NOMO-1 (cell line): ENCODE results near the gene CACNG1.

Experiments used
- DNase-seq, 2 experiments: peaks; one replicate each; lab custom pipeline; 2025; ENCODE audit not compliant: unreplicated experiment in 2 of 2; lab: John Stamatoyannopoulos, UW

Gene CACNG1

DNA sequence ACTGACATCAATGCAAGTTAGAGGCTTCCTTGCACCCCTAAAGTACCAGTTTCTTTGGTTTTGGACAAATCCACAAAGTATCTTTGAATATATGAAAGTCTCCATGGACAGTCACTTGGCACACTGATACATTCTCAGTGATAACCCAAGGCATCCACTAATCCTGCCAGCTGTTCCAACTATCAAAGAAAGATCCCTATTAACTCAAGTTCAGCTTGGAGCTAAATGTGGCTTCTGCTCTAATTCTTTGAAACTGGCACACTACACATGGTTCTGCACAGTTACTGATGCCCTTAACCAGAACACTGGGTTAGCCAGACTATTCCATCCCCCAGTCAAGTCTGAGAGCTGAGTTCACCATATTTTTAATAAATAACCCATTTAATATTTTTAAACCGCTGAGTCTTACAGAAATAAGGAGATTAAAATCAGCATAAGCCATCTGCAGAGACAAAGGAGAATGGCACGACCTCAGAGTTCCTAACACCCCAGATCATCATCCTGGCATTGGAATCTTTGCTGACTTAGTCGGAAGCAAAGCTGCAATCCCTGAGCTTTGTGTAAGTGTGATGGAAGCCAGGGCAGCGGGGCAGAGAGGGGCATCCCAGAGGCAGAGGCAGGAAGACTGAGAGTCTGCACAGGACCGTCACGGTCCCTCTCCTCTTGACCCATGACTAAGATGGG is 6.3 kb downstream of the CACNG1 start:
- DNase-seq: no peak

DNA sequence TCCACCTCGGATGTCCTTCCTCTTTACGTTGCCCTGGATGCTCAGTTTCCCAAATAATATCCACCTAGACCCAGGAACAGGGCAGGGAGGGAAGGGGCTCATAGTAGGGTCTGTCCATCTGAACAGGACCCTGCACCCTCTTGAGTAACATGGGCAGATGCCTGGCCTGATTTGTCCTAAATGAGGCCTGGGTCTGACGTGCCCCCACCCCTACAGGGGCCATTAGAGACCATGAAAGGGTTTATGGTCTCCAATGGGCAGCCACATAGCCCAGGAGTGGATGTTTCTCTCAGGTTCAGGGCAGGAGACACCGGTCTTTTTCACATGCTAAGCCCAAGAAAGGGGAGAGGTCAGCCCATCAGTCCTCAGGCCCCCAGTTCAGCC is 6.8 kb downstream of the CACNG1 start:
- DNase-seq: no peak

DNA sequence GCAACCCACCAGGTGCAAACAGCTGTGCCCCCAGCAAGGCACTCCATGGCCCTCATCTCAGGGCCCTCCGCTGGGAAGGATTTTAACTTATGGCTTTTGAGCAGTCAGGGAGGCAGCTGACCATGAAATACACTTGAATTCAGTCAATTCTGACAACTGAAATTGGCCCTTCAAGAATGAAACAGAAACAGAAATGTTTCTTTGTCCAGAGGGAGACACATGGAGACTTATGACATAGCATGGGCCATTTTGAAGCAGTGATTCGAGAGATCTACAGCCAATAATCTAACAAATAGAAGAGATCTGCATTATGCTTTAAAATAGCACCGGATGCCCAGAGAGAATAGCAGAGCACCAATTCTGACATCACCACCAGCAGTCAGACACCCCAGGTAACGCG is 7.5 kb downstream of the CACNG1 start:
- no peak for DNase-seq

DNA sequence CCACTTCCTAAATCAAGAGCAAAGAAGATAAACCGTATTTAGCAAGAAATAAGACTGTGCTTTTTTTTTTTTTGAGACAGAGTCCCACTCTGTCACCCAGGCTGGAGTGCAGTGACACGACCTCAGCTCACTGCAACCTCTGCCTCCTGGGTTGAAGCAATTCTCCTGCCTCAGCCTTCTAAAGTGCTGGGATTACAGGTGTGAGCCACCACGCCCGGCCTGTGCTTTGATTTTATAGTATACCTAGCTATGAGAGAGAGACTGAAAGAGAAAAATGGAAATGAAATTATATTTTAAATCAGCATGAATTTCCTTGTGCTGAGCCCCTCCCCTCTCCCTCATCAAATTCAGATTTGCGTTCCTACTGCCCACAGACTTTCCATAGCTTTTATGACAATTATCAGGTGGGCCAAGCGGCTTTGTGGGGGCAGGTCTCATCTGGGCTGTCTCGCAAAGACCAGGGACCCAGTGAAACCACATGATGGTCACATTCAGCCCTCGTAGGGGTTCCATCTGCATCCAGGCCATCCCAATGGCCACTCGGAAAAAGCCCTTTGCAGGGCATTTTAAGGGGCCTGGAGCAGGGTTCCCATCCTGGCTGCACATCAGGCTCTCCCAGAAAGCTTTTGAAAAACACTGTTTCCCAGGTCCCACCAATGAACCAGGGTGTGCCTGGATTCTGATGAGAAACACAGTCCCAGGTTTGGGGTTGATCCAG is 8.5 kb downstream of the CACNG1 start:
- no peak for DNase-seq

DNA sequence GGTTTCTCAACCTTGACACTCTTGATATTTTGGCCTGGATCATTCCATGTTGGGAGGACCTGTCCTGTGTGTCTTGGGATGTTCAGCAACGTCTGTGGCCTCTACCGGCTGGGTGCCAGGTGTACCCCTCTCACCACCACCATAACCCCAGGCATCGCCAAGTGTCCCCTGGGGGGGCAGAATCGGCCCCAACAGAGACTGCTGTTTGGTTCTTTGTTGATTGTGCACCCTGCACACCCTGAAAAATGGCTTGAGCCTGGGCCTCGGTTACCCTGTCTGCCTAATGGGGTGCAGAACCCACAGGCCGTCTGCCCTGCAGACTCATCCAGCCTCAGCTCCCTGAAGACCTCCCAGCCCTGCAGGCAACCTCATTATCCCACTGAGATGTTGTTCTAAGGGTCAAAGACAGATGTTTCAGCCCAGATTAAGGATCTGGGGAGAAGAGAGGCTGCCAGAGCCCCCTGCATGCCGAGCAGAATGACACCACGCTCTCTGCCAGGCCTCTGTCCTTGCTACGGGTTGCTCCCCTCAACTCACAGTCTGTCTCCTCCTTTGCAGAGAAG is 9.2 kb downstream of the CACNG1 start:
- DNase-seq: no peak

DNA sequence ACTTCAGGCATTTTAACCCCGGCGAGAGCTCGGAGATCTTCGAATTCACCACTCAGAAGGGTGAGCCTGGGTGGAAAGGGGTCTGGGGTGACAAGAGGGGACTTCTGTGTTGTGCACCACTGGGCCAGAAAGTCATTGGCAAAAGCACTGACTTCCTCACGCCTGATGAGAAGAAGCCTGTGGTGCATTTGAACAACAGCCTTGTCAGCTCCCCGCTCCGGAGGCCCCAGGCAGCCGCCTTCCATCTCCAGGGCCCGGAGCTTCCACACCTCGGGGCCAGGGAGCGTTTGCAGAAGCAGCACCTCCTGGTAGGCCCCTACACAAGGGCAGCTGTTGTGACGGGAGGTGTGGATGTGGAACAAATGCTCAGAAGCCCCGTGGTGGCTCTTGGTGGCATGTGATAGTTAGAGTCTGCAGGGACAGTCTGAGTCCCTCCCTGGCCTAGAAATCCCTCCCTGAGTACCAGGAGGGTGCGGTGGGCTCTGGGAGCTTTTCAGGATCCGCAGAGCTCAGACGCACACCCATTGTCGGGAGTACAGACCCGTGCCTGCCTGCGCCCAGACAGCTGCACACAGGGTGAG is 9.7 kb downstream of the CACNG1 start:
- DNase-seq: no peak

DNA sequence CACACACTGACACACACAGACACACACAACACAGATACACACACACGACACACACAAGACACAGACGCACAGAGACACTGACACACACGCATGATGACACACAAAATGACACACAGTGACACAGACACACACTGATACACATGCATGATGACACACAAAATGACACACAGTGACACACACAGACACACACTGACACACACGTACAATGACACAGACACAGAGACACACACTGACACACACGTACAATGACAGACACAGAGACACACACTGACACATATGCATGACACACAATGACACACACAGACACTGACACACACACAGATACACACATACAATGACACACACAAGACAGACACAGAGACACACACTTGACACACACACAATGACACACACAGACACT is 10.3 kb downstream of the CACNG1 start:
- no peak for DNase-seq

DNA sequence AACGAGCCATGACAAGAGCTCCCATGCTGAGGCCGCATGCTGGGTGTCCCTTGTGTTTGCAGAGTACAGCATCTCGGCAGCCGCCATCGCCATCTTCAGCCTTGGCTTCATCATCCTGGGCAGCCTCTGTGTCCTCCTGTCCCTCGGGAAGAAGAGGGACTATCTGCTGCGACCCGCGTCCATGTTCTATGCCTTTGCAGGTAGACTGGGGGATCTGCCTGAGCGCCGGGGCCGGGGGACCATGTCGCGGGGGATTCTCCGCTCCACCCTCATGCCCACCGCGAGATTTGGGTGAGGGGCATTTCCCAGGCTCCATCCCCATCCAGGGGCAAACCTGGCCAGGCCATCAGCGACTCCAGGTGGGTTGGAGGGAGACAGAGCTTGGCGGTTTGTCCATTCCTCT is 10.7 kb downstream of the CACNG1 start:
- no peak for DNase-seq

DNA sequence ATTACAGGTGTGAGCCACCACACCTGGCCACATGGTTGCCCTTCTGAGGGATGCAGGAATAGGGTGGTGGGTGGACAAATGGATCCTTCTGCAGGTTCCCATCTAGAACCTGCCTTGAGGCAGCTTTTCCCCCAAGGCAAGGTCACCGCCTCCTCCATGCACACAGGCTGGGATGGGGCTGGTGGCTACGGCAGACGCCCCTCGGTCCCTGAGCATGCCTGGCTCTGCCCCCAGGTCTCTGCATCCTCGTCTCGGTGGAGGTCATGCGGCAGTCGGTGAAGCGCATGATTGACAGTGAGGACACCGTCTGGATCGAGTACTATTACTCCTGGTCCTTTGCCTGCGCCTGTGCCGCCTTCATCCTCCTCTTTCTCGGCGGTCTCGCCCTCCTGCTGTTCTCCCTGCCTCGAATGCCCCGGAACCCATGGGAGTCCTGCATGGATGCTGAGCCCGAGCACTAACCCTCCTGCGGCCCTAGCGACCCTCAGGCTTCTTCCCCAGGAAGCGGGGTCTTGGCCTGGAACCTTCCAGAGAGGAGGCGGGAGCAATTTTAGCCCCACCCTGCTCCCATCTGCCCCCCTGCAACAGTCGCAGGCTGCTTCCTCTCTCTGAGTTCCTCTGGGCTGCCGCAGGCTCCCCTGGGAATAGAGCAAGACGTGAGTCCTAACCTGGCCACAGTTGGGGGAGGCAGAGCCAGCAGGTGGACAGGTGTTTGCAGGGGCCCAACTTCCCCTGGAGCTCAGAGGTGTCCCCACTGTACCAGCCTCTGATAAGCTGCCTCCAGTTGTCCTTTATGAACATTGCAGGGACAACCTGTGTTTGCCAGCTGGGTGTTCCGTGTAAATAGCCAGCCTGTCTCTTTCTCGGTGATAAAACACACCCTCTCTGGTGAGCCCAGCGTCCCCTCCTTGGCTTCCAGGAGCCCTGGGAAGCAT is 11.7 kb downstream of the CACNG1 start:
- DNase-seq: no peak

DNA sequence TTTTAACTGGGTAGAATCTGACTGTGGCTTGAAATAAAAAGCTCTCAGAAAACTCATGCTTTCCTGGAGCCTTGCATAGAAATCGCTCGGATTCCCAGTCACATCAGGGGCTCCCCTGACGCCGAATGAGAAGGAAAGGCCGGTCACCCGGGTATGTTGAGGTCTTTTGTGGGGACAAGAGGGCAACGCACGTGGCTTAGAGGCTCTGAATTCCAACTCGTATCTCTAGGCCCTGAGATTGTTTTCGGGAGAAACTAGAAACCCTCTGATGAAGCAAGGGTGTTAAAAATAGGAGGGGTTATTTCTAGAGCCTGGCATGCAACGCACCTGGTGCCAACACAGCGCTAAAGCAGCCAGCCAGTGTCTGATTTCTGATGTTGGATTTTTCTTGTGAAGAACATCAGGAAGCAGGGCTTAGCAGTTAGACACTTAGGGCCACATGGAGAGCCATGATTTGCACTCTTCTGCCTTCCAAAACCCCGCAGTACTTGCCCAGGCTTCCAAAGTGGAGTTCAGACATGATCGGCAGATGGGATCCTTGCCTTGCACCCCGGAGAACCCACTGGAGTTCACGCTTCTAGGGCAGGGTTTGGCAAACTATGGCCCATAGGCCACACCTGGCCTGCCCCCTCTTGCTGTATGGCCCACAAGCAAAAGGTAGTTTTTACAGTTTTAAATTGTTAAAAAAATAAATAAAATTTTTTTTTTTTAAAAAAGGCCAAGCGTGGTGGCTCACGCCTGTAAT is 12.6 kb downstream of the CACNG1 start:
- DNase-seq: no peak

DNA sequence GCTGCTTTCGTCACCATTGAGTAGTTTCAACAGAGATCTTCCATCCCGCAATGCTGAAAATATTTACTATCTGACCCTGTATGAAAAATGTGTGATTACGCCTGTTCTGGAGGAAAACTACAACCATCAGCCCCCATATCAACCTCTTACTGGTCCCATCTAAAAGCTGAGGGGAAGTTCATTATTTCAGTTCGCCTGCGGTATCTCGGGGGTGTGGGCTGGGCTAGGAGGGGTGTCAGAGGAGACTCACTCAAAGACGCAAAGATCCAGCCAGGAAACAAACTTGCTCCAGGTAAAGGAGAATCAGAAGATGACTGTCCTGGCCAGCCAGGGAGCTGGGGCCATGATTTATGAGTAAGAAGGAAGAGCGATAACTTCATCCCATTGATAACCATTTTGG is 13.7 kb downstream of the CACNG1 start:
- no peak for DNase-seq

DNA sequence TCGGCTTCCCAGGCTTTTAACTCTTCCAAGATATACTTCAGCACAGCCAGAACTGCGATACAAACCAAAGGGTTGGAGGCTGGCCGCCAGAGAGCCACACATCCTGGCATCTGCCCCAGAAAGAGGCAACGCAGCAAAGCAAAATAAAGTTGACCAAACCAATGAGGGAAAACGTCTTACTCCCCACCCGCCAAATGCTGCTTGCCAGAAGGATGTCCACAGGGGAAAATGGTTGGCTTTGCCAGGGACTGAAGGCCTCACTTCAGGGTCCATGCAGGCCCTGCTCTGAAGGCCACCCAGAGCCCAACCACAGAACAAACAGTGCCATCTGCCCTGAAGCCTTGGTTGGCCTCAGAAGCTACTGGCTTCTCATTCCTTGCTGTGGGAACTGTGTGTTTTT is 15.0 kb downstream of the CACNG1 start:
- no peak for DNase-seq

DNA sequence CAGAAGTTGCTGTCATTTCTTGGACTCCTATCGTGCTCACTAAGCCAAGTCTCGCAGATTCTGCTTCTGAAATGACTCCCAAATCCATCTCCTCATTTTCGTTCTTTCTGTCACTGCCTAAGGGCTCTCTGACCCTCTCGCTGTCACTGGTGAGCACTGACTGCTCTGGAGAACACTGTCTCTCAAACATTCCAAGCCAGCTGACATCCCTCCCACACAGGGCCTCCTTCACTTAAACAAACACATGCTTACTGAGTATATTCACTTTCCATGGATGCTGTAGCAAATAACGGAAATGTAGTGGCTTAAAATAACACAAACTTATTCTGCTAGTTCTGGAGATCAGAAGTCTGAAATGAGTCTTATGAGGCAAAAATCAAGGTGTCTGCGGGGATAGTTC is 18.8 kb downstream of the CACNG1 start:
- DNase-seq: no peak

DNA sequence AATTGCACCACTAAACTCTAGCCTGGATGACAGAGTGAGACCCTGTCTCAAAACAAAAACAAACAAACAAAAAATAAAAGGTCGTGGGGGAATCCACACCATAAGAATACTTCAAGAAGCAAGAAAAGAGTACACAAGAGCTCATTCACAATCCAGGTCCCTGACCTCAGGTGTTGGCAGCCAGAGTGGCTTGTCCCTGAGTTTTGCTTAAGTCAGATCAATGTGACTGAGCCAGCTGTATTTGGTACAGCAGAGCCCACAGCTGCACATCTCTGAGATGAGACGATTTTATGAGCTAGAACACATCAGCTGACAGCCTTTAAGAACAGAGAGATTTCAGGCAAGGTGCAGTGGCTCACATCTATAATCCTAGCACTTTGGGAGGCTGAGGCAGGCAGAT is 22.4 kb downstream of the CACNG1 start:
- no peak for DNase-seq

DNA sequence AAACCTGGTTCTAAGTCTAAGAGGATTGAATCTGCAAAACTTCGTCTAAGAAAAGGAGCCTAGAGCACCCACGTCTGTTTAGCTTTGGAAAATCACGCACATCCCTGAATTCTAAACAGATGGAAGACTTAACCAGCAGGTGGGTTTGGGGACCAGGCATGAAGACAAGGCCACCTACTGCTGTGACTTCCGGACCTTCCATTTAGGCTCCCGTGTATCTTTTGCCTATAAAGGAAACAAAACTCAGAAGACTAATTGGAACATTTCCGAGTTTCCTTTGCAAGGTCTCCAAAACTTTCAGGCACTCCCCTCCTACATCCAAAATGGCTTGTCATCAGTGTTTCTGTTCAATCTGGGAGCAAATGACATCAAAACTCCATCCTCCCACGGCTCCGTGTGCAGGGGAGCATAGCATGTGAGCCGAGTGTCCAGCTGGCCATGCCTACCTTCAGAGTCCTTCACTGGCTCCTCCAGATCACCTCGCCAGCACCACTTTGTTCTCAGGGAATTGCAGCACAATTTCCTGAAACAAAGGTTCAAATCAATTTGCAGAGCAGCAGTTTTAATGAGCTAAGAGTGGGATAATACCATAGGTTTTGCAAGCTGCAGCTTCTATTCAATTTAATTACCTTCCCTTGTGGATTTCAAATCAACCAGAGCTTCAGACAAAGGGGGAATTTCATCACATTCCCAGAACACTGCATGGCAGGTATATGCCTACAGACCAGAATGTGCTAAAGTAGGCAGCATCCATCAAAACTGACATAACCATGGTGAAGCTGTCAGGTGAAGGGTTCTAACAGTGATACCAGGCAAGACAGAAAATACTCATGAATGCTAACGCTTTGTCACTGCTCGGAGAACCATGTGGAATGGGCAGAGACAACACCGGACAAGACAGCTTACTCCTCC is 23.5 kb downstream of the CACNG1 start:
- DNase-seq: no peak

DNA sequence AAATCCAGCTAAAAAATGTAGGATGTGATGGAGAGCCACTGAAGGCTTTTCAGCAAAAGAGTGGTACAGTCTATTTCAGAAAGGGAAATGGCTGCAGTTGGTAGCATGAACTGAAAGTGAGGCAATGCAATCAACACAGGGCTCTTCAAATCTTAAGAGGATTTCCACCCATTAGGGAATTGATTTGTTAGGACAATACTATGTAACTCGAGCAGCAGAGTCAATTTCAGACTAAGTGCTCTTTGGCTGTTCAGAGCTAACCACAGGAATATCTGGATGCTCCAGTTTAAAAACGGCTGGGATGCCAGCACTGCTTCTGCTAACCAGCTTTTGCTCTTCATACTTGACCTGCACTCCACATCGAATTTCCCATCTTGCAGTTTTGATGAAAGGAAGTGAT is 24.6 kb downstream of the CACNG1 start:
- no peak for DNase-seq

DNA sequence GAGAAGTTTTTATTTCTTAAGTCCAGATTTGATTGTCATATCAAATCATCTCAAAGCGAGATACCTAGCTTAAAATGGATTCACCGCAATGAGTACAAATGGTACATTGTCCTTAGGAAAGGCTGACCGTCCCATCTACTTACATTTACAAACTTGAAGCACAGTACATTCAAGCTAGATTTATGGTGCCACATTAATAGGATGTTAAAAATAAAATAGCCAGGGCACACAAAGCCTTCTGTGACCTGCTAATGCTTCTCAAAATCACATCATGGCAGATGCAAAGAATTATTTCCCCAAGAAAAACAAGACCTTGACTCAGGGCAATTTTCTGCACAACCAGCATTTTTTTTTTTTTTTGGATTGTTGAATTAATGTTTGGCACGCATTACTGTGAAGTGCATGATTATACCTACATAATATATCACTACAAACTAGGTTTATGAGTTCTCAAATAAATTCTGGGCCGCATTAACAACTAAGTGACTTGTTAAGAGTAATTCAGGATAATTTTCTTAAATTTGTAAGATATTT is 25.3 kb downstream of the CACNG1 start:
- DNase-seq: no peak

DNA sequence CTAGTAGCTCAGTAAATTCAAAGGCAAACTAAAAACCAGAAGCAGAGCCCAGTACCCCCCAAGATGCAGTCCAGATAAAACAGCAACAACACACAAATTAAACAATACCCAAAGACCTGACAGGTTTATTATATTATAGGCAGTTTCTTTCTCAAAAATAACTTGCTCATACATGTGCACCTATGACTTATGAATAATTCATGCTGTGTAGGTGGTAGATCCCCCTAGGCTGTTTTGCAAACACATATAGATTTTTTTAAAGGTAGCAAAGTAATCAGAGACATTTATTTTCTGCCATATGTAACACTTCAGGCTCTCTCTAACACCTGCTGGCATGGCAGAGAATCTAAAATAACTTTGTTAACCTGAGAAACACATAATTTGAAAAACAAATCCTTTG is 27.2 kb downstream of the CACNG1 start:
- no peak for DNase-seq

DNA sequence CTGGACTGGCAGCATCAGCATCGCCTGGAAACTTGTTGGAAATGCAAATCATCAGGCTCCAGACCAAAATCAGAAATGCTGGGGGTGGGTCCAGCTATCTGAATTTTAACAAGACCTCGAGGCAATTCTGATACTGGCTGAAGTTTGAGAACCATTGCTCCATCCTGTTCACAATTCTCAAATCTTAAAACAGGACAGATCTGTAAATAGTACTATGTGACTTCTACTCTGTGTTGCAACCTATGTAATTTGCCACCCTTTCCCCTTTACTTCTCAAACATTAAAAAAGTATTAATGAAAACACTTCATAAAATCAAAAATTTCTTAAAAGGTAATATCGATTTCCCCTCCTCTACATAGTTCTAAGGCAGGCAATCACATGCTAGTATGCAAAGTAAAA is 28.5 kb downstream of the CACNG1 start:
- DNase-seq: no peak
